Adipose tissue (tissue), 3 donors: ENCODE results near the gene DAB2. TPM values are rescaled to one million over a fixed set of nuclear protein-coding genes. Genes with fewer than 3 reads are reported as not detected.
"Not testable (repeated sequence)": the region's sequence is repeated elsewhere in the genome, so short reads cannot be mapped to it uniquely, and the experiment has no call there.

Experiments
- H3K27ac ChIP-seq: one replicate; pipeline ENCODE4 v1.5.1; 2013; ENCODE audit warnings: low read depth, low read length
- WGBS, 3 donors: extraction: QIAGEN DNeasy Blood & Tissue Kit; methylation state at CpG; one replicate each; pipeline ENCODE4 v1.1.7; 2013; 5-methylcytosine and 5-hydroxymethylcytosine counted together
- polyA plus RNA-seq, 3 donors: library from polyadenylated mRNA; stranded (reverse); fragments of 200-250 nt; gene quantifications; one replicate each; pipeline ENCODE4 v1.2.3, GENCODE V29; 2013
- donor health status: healthy with polysubstance abuse.
- donor health status: Bipolar disorder and iron deficiency.
- donor health status: healthy.

Gene DAB2
- polyA plus RNA-seq, 3 donors, result 10.8 to 74.2 (median 37.4) TPM

DNA sequence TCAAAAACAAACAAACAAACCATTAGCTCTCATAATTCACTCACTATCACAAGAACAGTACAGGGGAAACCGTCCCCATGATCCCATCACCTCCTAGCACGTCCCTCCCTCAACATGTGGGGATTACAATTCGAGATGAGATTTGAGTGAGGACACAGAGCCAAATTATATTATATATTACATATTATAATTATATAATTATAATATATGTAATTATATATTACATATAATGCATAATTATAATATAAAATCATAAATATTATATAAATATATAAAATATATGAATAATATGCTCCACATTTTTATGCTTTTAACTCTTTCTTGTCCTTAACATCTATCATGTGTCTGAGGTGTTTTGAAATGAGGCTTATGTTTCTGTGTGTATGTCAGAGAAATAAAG lies 57.1 kb downstream of the DAB2 start:
- H3K27ac ChIP-seq, result no peak overlapping the region
- WGBS, 3 donors, result 76 to 77% (median 77%) methylated on average over 3 of the region's 3 CpGs

- WGBS, 3 donors, result 62 to 80% (median 78%) methylated on average over 6 of the region's 6 CpGs
Measured at GRCh38 chr5:39364367-39364766, 60.4 kb downstream of the DAB2 start, which contains the start of gene C9. C9 (minus strand) TSS chr5:39364495; CDS start chr5:39364464, 31 bp downstream.

GRCh38 chr5:39363217-39363616 lies 61.6 kb downstream of the DAB2 start:
- WGBS, 3 donors, result 80 to 90% (median 89%) methylated on average over 4 of the region's 4 CpGs
- no peak overlapping the region for H3K27ac ChIP-seq

More at GRCh38 chr5:39364367-39364766, 60.4 kb downstream of the DAB2 start, which contains the start of gene C9:
- H3K27ac ChIP-seq, result no peak within 1 kb of the TSS

DNA sequence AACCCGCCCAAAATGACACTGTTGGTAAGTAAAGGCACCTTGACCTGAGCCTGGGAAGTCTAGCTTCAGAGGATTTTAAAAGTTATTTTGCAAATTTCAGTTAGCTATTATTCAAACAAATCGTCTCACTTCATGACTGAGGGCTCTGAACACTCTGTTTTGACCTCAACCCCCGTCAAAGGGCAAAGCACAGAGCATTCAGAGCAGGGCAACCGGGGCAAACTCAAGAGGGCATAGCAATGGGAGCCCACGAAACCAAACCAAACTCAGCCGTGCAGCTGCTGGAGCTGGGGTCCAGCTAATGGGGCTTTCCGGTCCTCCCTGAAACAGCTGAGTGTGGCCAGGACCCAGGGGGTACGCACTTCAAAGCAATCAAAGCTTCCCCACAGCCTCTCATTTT lies 62.1 kb downstream of the DAB2 start:
- no peak overlapping the region for H3K27ac ChIP-seq
- WGBS, 3 donors, result 77 to 92% (median 91%) methylated on average over 8 of the region's 8 CpGs

GRCh38 chr5:39361306-39361705 lies 63.5 kb downstream of the DAB2 start:
- 85 to 96% (median 95%) methylated on average over 4 of the region's 4 CpGs for WGBS, 3 donors
- H3K27ac ChIP-seq, result no peak overlapping the region

DNA sequence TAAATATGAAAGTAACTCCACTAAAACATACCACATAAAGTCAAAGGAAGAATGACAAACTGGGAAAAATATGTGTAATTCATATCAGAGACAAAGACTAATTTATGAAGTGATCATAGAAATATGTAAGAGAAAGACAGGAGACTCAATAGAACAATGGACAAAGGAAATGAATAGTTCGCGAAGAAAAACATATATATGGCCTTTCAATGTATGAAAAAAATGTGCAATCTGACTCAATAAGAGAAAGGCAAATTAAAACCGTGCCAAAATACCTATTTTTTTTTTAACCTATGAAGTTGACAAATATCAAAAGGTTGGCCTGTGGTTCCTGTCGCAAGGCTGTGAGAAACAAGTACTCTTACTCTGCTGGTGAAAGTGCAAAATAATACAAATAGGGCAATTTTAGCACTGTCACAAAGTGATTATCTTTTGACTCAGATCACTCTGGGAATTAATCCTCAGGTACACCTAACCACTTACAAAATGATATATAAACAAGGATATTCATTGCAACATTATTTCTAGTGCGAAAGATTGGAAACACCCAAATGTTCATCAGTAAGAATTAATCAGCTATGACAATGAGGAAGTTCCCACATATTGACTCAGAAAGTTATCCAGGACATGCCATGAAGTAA lies 64.2 kb downstream of the DAB2 start:
- H3K27ac ChIP-seq, result no peak overlapping the region
- WGBS, 3 donors, result 71 to 85% (median 83%) methylated on average over 5 of the region's 5 CpGs

GRCh38 chr5:39356263-39356662 lies 68.5 kb downstream of the DAB2 start:
- H3K27ac ChIP-seq, result no peak overlapping the region
- WGBS, 3 donors, result 89 to 97% (median 92%) methylated on average over 3 of the region's 3 CpGs

- 32 to 45% (median 43%) methylated on average over 3 of the region's 3 CpGs for WGBS, 3 donors
- no peak overlapping the region for H3K27ac ChIP-seq
Measured at GRCh38 chr5:39355324-39355723, 69.5 kb downstream of the DAB2 start.

DNA sequence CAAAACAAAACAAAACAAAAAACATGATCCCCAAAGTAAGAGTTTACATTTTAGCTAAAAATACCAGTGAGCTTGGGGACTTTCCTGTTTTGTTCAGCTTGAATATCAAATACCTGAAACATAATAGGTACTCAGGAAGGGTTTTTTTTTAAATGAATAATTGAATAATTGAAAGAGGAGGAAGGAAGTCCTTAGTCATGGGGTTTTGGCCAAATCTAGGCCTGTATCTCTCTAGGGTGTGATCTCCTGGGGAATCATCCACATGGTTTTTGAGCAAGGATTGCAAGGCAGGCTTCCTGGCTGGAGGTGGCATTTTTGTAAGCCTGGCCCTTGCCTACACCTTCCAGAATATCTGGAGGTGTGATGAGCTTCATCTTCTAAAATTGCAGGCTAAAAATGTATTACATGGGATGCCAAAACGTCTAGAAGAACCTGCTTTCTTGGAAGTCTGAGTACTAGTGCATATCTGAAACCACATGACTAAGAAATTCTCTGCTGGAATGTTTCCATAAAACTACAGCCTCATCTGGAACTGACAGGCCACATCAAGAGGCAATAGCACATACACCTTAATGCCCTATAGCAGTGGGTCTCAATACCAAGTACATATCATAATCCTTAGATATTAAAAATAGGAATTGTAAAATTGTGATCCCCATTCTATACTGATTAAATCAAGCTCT lies 70.9 kb downstream of the DAB2 start:
- 31 to 57% (median 52%) methylated on average over 1 of the region's 1 CpG for WGBS, 3 donors
- H3K27ac ChIP-seq, result no peak overlapping the region

DNA sequence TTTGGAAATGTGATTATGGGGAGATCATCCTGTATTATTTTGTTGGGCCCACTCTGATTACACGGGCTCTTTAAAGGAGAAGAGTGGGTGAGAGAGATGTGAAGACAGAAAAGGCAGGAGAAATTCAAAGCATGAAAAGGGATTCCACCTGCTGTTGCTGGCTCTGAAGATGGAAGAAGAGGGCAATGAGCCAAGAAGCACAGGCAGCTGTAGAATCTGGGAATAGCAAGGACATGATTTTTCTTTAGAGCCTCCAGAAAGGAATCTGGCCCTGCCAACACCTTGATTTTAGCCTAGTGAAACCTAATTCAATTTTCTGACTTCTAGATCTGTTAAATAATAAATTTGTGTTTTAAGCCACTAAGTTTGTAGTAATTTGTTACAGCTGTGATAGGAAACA lies 71.8 kb downstream of the DAB2 start:
- 52 to 72% (median 69%) methylated on average over 1 of the region's 1 CpG for WGBS, 3 donors
- no peak overlapping the region for H3K27ac ChIP-seq

DNA sequence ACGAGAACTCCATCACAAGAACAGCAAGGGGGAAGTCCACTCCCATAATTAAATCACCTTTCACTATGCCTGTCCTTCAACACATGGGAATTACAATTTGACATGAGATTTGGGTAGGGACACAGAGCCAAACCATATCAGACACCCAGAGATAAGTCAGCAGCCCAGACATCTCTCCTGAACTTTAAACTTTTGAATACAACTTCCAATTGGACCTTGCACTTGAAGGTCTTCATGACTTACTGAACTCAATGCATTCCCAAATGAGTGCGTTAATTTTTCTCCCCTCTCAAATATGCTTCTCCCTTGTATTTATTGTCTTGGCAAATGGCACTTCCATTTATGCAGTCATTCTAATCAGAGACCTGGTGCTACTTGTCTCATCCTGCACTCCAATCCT lies 72.6 kb downstream of the DAB2 start:
- 81 to 93% (median 91%) methylated on average over 2 of the region's 2 CpGs for WGBS, 3 donors
- no peak overlapping the region for H3K27ac ChIP-seq

DNA sequence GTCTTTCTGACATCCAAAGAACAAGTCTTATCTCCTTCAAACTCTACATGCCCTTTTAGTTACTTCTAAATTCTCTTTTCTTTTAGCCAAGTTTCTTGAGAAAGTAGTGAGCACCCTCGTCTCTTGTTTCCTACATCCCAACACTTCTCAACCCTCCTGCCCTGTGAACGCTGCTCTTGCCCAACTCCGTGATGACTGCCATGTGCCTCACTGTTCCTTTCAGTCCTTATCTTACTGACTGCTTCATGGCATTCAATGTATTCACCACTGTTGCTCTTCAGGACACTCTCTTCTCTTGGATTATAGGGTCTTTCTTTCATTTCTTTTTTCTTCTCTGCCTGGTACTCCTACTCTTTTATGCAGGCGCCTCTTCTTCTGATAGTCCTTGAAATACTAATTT lies 75.3 kb downstream of the DAB2 start:
- 74 to 88% (median 86%) methylated on average over 4 of the region's 4 CpGs for WGBS, 3 donors
- H3K27ac ChIP-seq, result no peak overlapping the region

DNA sequence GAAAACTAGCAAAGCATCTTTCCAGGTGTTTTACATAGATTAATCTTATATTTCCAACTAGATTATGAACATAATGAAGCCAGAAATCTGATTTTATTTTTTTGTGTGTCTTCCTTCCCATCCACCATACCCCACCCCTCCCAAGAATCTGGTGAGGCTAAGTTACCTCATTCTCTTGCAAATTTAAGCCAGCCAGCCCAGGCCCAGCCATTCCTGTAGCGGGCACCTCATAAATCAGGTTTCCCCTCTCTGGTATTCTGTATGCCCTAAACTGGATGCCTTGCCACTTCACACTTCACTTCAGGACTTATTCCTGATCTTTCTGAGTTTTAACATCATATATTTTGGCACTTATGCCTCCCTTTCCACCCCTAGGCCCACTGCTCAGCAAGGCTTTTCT lies 82.3 kb downstream of the DAB2 start:
- WGBS, 3 donors, result 96 to 100% (median 98%) methylated on average over 1 of the region's 1 CpG
- H3K27ac ChIP-seq, result no peak overlapping the region

- 72 to 84% (median 78%) methylated on average over 1 of the region's 1 CpG for WGBS, 3 donors
- no peak overlapping the region for H3K27ac ChIP-seq
Measured at GRCh38 chr5:39341896-39342295, 82.9 kb downstream of the DAB2 start.

DNA sequence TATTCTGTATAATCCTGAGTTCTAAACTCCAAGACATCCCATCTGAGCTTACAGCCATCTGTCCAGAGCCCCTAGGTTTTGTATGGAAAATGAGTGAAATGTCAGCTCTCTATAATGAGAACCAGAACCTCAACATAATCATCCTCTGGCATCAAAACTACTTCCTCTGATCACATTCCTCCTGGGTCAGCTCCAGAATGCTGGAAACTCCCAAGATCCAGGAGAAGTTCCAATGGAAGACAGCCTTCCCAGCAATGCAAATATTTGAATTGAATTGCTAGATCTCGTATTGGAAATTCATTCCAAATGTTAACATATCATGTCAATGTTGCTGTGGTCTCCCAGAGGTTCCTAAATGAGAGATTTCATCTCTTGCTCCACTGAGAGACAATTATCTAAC lies 84.3 kb downstream of the DAB2 start:
- no peak overlapping the region for H3K27ac ChIP-seq
- WGBS, 3 donors, result 40 to 64% (median 46%) methylated on average over 1 of the region's 1 CpG

- WGBS, 3 donors, result 49 to 91% (median 78%) methylated on average over 1 of the region's 1 CpG
- no peak overlapping the region for H3K27ac ChIP-seq
Measured at GRCh38 chr5:39337252-39337915, 87.4 kb downstream of the DAB2 start.

DNA sequence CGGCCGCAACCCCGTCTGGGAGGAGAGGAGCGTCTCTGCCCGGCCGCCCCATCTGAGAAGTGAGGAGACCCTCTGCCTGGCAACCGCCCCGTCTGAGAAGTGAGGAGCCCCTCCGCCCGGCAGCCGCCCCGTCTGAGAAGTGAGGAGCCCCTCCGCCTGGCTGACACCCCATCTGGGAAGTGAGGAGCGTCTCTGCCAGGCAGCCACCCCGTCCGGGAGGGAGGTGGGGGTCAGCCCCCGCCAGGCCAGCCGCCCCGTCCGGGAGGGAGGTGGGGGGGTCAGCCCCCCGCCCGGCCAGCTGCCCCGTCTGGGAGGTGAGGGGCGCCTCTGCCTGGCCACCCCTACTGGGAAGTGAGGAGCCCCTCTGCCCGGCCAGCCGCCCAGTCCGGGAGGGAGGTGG lies 90.5 kb downstream of the DAB2 start:
- WGBS, 3 donors, result 90 to 93% (median 92%) methylated on average over 18 to 25 of the region's 27 CpGs

GRCh38 chr5:39333104-39333503 lies 91.7 kb downstream of the DAB2 start:
- 90 to 98% (median 97%) methylated on average over 1 of the region's 1 CpG for WGBS, 3 donors
- H3K27ac ChIP-seq, result no peak overlapping the region

More for the DNA sequence above, 90.5 kb downstream of the DAB2 start:
- not testable (repeated sequence) for H3K27ac ChIP-seq

DNA sequence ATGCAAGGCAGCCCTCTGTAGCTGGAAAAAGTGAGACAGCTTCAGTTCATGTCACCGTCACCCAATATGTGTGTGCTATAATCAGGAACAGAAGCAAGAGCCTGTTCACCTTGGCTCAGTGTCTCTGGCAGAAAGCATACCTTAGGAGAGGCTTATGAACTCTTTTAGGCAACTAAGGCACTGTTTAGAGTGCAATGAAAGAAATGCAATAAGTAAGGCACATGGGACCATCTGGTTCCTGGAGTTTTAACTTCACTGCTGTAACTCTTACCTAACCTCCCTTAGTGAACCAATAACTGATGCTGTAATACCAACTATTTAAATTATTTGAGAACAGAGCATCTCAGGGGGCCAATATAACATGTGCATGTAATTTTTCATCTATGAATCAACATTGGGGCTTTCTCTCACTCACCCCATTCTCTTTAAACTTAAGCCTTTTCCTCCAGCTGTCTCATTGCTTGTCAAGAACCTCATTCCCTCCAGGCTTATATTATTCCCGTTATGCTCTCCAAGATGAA lies 92.9 kb downstream of the DAB2 start:
- WGBS, 3 donors, result 64 to 87% (median 75%) methylated on average over 2 of the region's 2 CpGs
- no peak overlapping the region for H3K27ac ChIP-seq
